NCI-H2081 treated with DMSO at 0.1 percent for 48 hours (cell line): ENCODE results near the gene CFAP20DC.
"Not testable (repeated sequence)": the region's sequence is repeated elsewhere in the genome, so short reads cannot be mapped to it uniquely, and the experiment has no call there.

Experiments
- DNase-seq: peaks from one replicate; lab custom pipeline; 2025; lab: John Stamatoyannopoulos, UW

Gene CFAP20DC

GRCh38 chr3:58962816-58963215 lies 87.0 kb downstream of the CFAP20DC start:
- no peak for DNase-seq

GRCh38 chr3:58962040-58962651 lies 87.7 kb downstream of the CFAP20DC start:
- no peak for DNase-seq

GRCh38 chr3:58955308-58955707 lies 94.5 kb downstream of the CFAP20DC start:
- DNase-seq, result no peak

- DNase-seq, result no peak
Observed at GRCh38 chr3:58953288-58953687, 96.5 kb downstream of the CFAP20DC start.

GRCh38 chr3:58952128-58952917 lies 97.5 kb downstream of the CFAP20DC start:
- DNase-seq, result no peak

- no peak for DNase-seq
Observed at GRCh38 chr3:58948018-58948417, 101.8 kb downstream of the CFAP20DC start.

GRCh38 chr3:58946875-58947274 lies 103.0 kb downstream of the CFAP20DC start:
- DNase-seq, result no peak

GRCh38 chr3:58938057-58938456 lies 111.8 kb downstream of the CFAP20DC start:
- no peak for DNase-seq

- DNase-seq, result no peak
Observed at GRCh38 chr3:58924578-58924977, 125.2 kb downstream of the CFAP20DC start.

- DNase-seq, result no peak
Observed at GRCh38 chr3:58900386-58900785, 149.4 kb downstream of the CFAP20DC start.

- DNase-seq, result no peak
Observed at GRCh38 chr3:58899953-58900298, 149.9 kb downstream of the CFAP20DC start.

- DNase-seq, result no peak
Observed at GRCh38 chr3:58899159-58899952, 150.5 kb downstream of the CFAP20DC start.

GRCh38 chr3:58898513-58898912 lies 151.3 kb downstream of the CFAP20DC start:
- DNase-seq, result no peak

GRCh38 chr3:58897646-58898045 lies 152.2 kb downstream of the CFAP20DC start:
- no peak for DNase-seq

- not testable (repeated sequence) for DNase-seq
Observed at GRCh38 chr3:58895678-58896077, 154.1 kb downstream of the CFAP20DC start.

GRCh38 chr3:58892526-58892925 lies 157.3 kb downstream of the CFAP20DC start:
- DNase-seq, result not testable (repeated sequence)

GRCh38 chr3:58888087-58888486 lies 161.7 kb downstream of the CFAP20DC start:
- DNase-seq, result no peak

GRCh38 chr3:58884453-58884852 lies 165.4 kb downstream of the CFAP20DC start:
- DNase-seq, result no peak

GRCh38 chr3:58880182-58880581 lies 169.6 kb downstream of the CFAP20DC start:
- no peak for DNase-seq

- DNase-seq, result no peak
Observed at GRCh38 chr3:58874795-58875194, 175.0 kb downstream of the CFAP20DC start.

- DNase-seq, result no peak
Observed at GRCh38 chr3:58874248-58874741, 175.5 kb downstream of the CFAP20DC start.

- no peak for DNase-seq
Observed at GRCh38 chr3:58868097-58868779, 181.6 kb downstream of the CFAP20DC start.
